ENCODE data around the gene LRRC32.

Gene LRRC32

DNA sequence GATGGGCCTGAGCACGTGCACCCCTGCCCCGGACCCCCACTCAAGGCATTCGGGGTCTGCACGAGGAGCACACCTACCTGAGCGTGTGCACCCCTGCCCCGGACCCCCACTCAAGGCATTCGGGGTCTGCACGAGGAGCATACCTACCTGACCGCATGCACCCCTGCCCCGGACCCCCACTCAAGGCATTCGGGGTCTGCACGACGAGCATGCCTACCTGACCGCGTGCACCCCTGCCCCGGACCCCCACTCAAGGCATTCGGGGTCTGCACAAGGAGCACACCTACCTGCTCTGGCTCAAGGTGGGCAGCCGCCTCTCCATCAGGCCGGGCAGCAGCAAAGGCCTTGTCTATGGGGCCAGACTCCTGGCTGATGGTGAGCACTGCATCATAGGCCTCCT, 48.7 kb upstream of the LRRC32 start:
- TF ChIP-seq ZNF8 (CRISPR knock-in tag; IDR thresholded peaks at IDR 0.05) (no peak), PPARA (CRISPR knock-in tag; IDR thresholded peaks at IDR 0.05; ENCODE audit: borderline replicate concordance) (no peak), ESRRG (CRISPR knock-in tag; IDR thresholded peaks at IDR 0.05) (no peak), ZNF70 (CRISPR knock-in tag; IDR thresholded peaks at IDR 0.05) (no peak), CSDC2 (CRISPR knock-in tag; IDR thresholded peaks at IDR 0.05) (no peak), ZFP3 (CRISPR knock-in tag; IDR thresholded peaks at IDR 0.05) (no peak), TOX (CRISPR knock-in tag; IDR thresholded peaks at IDR 0.05; ENCODE audit: borderline replicate concordance) (no peak), TCF4 (CRISPR knock-in tag; IDR thresholded peaks at IDR 0.05; ENCODE audit: borderline replicate concordance) (no peak), ZC3H10 (CRISPR knock-in tag; IDR thresholded peaks at IDR 0.05) (no peak), ISL1 (CRISPR knock-in tag; IDR thresholded peaks at IDR 0.05) (no peak), BACH2 (CRISPR knock-in tag; IDR thresholded peaks at IDR 0.05; ENCODE audit: borderline replicate concordance) (no peak), OSR1 (CRISPR knock-in tag; IDR thresholded peaks at IDR 0.05) (no peak), ARNTL (CRISPR knock-in tag; IDR thresholded peaks at IDR 0.05; ENCODE audit: borderline replicate concordance, low read depth) (no peak), GLIS3 (CRISPR knock-in tag; IDR thresholded peaks at IDR 0.05) (no peak)
- TF ChIP-seq, protein P1, sequence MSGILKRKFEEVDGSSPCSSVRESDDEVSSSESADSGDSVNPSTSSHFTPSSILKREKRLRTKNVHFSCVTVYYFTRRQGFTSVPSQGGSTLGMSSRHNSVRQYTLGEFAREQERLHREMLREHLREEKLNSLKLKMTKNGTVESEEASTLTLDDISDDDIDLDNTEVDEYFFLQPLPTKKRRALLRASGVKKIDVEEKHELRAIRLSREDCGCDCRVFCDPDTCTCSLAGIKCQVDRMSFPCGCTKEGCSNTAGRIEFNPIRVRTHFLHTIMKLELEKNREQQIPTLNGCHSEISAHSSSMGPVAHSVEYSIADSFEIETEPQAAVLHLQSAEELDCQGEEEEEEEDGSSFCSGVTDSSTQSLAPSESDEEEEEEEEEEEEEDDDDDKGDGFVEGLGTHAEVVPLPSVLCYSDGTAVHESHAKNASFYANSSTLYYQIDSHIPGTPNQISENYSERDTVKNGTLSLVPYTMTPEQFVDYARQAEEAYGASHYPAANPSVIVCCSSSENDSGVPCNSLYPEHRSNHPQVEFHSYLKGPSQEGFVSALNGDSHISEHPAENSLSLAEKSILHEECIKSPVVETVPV (CRISPR knock-in tag; IDR thresholded peaks at IDR 0.05): no peak
- TF ChIP-seq, protein P2, sequence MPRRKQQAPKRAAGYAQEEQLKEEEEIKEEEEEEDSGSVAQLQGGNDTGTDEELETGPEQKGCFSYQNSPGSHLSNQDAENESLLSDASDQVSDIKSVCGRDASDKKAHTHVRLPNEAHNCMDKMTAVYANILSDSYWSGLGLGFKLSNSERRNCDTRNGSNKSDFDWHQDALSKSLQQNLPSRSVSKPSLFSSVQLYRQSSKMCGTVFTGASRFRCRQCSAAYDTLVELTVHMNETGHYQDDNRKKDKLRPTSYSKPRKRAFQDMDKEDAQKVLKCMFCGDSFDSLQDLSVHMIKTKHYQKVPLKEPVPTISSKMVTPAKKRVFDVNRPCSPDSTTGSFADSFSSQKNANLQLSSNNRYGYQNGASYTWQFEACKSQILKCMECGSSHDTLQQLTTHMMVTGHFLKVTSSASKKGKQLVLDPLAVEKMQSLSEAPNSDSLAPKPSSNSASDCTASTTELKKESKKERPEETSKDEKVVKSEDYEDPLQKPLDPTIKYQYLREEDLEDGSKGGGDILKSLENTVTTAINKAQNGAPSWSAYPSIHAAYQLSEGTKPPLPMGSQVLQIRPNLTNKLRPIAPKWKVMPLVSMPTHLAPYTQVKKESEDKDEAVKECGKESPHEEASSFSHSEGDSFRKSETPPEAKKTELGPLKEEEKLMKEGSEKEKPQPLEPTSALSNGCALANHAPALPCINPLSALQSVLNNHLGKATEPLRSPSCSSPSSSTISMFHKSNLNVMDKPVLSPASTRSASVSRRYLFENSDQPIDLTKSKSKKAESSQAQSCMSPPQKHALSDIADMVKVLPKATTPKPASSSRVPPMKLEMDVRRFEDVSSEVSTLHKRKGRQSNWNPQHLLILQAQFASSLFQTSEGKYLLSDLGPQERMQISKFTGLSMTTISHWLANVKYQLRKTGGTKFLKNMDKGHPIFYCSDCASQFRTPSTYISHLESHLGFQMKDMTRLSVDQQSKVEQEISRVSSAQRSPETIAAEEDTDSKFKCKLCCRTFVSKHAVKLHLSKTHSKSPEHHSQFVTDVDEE (CRISPR knock-in tag; IDR thresholded peaks at IDR 0.05): no peak
- TF ChIP-seq, protein P3, sequence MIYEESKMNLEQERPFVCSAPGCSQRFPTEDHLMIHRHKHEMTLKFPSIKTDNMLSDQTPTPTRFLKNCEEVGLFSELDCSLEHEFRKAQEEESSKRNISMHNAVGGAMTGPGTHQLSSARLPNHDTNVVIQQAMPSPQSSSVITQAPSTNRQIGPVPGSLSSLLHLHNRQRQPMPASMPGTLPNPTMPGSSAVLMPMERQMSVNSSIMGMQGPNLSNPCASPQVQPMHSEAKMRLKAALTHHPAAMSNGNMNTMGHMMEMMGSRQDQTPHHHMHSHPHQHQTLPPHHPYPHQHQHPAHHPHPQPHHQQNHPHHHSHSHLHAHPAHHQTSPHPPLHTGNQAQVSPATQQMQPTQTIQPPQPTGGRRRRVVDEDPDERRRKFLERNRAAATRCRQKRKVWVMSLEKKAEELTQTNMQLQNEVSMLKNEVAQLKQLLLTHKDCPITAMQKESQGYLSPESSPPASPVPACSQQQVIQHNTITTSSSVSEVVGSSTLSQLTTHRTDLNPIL (CRISPR knock-in tag; IDR thresholded peaks at IDR 0.05; ENCODE audit: low read depth): no peak
- TF ChIP-seq, protein P4, sequence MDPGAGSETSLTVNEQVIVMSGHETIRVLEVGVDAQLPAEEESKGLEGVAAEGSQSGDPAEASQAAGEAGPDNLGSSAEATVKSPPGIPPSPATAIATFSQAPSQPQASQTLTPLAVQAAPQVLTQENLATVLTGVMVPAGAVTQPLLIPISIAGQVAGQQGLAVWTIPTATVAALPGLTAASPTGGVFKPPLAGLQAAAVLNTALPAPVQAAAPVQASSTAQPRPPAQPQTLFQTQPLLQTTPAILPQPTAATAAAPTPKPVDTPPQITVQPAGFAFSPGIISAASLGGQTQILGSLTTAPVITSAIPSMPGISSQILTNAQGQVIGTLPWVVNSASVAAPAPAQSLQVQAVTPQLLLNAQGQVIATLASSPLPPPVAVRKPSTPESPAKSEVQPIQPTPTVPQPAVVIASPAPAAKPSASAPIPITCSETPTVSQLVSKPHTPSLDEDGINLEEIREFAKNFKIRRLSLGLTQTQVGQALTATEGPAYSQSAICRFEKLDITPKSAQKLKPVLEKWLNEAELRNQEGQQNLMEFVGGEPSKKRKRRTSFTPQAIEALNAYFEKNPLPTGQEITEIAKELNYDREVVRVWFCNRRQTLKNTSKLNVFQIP (CRISPR knock-in tag; IDR thresholded peaks at IDR 0.05; ENCODE audit: borderline replicate concordance, low read depth): no peak
- TF ChIP-seq, protein P5, sequence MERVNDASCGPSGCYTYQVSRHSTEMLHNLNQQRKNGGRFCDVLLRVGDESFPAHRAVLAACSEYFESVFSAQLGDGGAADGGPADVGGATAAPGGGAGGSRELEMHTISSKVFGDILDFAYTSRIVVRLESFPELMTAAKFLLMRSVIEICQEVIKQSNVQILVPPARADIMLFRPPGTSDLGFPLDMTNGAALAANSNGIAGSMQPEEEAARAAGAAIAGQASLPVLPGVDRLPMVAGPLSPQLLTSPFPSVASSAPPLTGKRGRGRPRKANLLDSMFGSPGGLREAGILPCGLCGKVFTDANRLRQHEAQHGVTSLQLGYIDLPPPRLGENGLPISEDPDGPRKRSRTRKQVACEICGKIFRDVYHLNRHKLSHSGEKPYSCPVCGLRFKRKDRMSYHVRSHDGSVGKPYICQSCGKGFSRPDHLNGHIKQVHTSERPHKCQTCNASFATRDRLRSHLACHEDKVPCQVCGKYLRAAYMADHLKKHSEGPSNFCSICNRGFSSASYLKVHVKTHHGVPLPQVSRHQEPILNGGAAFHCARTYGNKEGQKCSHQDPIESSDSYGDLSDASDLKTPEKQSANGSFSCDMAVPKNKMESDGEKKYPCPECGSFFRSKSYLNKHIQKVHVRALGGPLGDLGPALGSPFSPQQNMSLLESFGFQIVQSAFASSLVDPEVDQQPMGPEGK (CRISPR knock-in tag; IDR thresholded peaks at IDR 0.05; ENCODE audit: borderline replicate concordance): no peak
- ATAC-seq: no peak

DNA sequence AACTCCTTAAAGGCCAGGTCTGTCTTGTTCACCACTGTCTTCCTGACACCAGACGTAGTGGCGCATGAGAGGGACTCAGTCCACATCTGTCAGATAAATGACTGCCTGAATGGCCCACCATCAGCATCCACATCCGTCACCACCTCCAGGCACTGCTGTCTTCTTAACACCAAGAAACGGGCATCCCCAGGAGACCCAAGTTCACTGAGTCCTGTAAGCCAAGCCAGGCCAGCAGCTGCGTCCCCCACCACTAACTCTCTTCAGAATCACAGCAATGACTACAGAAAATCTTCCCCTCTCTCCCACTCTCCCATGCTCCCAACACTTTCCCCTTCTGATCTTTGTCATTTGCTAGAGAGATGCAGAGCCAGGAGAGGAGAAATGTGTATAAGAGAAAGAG, 47.3 kb upstream of the LRRC32 start:
- TF ChIP-seq CSDC2 (CRISPR knock-in tag; IDR thresholded peaks at IDR 0.05) (no peak), PPARA (CRISPR knock-in tag; IDR thresholded peaks at IDR 0.05; ENCODE audit: borderline replicate concordance) (no peak), SNAI2 (CRISPR knock-in tag; IDR thresholded peaks at IDR 0.05) (no peak)

DNA sequence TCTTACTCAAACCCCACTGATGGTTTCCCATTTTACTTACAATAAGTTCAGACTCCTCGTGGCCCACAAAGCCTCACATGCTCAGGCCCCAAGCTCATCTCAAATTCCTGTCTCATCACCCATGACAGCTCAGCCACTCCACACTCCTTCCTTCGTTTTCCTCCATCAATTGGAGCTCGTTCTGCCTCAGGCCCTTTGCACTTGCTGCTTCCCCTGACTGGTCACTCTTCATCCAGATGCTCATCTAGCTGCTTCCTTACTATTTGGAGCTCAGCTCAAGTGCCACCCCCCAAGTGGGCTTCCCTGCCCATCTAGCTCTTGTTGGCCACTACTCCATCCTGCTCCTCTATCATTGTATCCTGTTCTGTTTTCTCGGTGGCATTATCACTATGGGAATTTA, 46.8 kb upstream of the LRRC32 start:
- no peak for ATAC-seq
- TF ChIP-seq BACH2 (CRISPR knock-in tag; IDR thresholded peaks at IDR 0.05; ENCODE audit: borderline replicate concordance): no peak
- no peak for TF ChIP-seq ZNF8 (CRISPR knock-in tag; IDR thresholded peaks at IDR 0.05)
- TF ChIP-seq, protein P2 (CRISPR knock-in tag; IDR thresholded peaks at IDR 0.05): no peak
- TF ChIP-seq, protein P3 (CRISPR knock-in tag; IDR thresholded peaks at IDR 0.05; ENCODE audit: low read depth): no peak
- TF ChIP-seq PPARA (CRISPR knock-in tag; IDR thresholded peaks at IDR 0.05; ENCODE audit: borderline replicate concordance): no peak
- no peak for TF ChIP-seq ARNTL (CRISPR knock-in tag; IDR thresholded peaks at IDR 0.05; ENCODE audit: borderline replicate concordance, low read depth)
- TF ChIP-seq ZFP3 (CRISPR knock-in tag; IDR thresholded peaks at IDR 0.05): no peak
- TF ChIP-seq RARB (CRISPR knock-in tag; IDR thresholded peaks at IDR 0.05): no peak
- TF ChIP-seq ISL1 (CRISPR knock-in tag; IDR thresholded peaks at IDR 0.05): no peak
- no peak for TF ChIP-seq OSR1 (CRISPR knock-in tag; IDR thresholded peaks at IDR 0.05)
- TF ChIP-seq, protein P5 (CRISPR knock-in tag; IDR thresholded peaks at IDR 0.05; ENCODE audit: borderline replicate concordance): no peak

More for the DNA sequence above, 47.3 kb upstream of the LRRC32 start:
- no peak for ATAC-seq

All from SK-N-SH treated with all-trans-retinoic acid at 6 μM for 48 hours (cell line).